ENCODE measurements around the gene ZDHHC14.

DNA sequence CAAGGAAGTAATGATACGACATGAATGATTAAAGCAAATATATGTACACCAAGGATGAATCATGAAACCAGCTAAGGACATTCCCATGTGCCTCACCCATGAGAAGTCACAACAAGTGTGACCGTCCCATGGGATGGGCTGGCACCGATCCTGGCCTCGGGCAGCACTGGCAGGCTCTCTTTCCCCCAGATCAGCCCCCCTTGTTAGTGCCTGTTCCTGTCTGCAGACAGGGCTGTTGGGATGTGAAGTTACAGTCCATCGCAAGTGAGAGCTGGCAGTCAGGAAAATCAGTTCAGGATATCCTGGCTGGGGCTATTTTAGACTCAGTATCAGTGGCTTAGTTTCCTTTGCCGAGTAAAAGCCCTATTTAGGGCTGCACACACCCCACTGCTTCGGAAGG is 312.9 kb downstream of the ZDHHC14 start:
- TF ChIP-seq EZH2 (IDR thresholded peaks at IDR 0.05; ENCODE audit: low read length, unreplicated experiment) (no peak), EZH2phosphoT487 (IDR thresholded peaks at IDR 0.05; ENCODE audit: borderline replicate concordance, low read length) (no peak)
- TF ChIP-seq, protein P1, sequence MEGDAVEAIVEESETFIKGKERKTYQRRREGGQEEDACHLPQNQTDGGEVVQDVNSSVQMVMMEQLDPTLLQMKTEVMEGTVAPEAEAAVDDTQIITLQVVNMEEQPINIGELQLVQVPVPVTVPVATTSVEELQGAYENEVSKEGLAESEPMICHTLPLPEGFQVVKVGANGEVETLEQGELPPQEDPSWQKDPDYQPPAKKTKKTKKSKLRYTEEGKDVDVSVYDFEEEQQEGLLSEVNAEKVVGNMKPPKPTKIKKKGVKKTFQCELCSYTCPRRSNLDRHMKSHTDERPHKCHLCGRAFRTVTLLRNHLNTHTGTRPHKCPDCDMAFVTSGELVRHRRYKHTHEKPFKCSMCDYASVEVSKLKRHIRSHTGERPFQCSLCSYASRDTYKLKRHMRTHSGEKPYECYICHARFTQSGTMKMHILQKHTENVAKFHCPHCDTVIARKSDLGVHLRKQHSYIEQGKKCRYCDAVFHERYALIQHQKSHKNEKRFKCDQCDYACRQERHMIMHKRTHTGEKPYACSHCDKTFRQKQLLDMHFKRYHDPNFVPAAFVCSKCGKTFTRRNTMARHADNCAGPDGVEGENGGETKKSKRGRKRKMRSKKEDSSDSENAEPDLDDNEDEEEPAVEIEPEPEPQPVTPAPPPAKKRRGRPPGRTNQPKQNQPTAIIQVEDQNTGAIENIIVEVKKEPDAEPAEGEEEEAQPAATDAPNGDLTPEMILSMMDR (conservative IDR thresholded peaks at IDR 0.05; ENCODE audit: low read depth, low read length): no peak

All from PC-3 (cell line).